GM21515 (cell line): ENCODE measurements around the gene JAZF1.
A peak's percentile ranks its signal among the peaks of the same experiment; 100 is the strongest.

Source experiments
- ATAC-seq: cut with Tn5 transposase; IDR thresholded peaks from one replicate; pipeline ENCODE4 v1.9.1; 2021; ENCODE audit not compliant: unreplicated experiment

The JAZF1 gene

DNA sequence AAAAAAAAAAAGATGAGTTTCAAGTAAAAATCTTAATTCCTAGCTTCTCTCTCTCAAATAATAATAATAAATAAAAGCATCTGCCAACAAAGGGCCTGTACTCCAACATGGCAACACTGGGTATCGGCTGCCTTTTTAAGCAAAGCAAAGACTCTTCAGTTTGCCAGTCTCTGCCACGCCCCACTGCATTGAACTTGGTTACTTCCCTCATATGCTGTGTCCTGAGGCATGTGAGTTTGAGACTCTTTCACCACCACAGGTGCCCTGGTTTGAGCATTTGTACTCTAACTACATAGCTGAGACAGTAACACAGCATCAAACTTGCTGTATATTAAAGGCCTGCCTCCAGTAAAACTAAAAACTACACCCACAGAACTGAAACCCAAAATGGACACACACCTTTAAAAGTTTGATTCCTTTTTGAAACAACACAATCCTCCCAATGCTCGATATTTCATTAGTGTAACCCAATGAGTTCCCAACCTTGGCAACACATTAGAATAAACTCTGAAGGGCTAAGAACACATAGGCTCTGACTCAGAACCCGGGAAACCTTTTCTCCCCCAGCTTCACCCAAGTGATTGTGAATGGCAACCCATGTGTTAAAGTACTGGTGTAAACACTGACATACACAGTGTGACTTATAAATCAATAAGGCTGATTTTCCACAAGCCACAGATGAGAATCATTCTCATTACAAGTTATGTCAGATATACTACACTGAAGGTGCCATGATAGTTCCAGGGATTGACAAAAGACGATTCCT, 12.0 kb downstream of the JAZF1 start:
- no peak for ATAC-seq

DNA sequence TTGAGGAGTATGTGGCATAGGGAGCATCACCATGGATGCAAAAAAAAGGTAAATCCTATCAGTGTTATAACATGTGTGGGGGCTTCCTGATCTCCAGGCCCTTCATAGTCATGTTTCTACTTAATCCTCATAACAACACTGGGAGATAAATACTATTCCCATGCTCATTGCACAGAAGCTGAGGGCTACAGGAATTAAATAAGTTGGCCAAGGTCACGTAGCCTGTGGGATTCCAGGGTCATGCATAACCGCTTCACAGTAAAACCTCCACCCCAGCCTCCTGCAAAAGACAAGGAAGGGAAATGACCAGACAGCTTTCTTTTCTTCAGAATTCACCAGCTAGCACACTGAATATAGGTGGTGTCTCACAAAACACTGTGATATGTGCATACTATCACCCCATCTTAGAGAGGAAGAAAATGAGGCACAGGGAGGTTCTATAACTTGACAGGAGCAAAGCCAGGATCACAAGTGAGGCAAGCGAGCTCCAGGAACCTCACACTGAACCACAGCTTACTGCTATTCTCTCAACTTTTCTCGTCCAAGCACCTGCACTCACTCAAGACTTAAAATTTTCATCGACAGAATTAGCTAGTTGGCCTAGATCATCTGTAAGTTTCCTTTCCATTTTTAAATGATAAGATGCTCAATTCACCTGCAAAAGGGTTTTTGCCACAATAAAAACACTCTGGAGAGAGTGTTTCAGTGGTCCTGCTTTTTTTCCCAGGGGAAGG, 13.4 kb downstream of the JAZF1 start:
- no peak for ATAC-seq

DNA sequence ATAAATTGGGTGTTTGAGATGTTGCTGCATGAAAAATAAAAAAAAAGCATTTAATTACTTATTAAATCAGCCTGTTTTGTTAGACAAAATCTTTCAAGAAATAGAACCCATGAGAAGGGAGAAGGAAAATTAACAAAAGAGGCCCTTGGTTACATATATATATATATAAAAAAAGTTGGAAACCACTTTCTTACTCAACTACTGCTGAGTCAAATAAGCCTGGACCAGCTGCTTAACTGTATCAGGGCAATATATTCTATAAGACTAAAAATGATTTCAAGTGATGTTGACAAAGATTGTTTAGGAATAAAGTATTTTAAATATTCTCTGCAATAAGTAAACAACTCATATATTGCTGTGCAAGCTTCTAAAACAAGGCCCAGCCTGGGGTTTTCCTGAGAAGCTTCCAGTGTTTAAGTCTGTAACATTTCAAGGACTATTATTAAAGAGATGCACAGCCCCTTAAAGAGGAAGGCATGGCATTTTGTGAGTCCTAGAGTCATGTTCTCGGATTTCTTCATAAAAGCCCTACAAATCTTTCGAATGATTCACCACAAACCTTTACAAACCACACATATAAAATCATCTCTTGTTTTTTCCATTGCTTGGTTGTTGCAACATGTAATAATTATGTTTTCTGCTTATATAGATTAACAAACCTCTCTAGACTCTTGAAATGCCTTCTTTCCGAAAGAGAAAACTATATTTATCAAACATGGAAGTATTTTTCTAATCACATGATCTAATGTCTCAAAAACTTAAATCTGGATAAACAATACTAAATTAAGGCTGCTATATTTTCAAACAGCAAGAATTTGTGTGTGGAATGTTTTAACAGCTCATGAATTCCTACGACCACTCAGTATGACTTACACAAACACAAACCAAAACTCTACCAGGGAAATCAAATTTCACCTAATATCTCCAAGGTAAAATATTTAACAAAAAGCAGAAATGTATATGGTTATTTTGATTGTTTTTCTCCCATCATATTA, 14.3 kb downstream of the JAZF1 start:
- no peak for ATAC-seq

DNA sequence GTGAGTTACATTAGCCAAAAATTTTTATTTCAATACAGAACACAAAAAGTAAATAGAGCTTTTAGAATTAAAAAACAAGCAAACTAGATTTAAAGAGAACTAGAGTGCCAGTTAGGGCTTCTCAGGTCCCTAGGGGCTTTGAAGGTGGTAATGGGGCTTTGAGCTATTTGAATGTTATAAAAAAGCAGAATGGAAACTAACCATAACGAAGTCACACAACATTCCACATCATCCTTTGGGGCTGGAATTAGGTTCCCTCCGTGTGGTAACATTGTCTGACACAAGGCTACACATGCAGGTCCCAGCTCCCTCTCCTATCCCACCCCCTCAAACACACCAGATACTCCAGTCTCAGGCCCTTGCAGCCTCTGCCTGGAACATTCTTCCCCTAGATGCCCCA, 15.3 kb downstream of the JAZF1 start:
- ATAC-seq = no peak

DNA sequence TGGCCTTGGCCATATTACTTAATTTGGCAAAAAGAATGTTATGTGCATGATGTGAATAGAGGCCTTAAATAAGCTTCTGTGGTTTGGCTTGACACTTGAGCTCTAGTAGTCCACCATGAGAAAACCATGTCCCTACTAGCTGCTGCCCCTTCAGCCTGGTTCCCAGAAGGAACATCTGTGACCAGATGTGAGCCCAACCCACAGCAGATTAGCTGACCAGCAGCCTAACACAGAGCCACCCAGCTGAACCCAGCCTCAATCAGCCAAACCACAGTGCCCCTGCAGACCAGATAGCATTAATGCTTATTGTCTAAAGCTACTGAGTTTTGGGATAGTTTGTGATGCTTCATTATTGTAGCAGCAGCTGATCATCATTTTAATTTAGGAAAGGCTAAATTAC, 16.6 kb downstream of the JAZF1 start:
- ATAC-seq = no peak

DNA sequence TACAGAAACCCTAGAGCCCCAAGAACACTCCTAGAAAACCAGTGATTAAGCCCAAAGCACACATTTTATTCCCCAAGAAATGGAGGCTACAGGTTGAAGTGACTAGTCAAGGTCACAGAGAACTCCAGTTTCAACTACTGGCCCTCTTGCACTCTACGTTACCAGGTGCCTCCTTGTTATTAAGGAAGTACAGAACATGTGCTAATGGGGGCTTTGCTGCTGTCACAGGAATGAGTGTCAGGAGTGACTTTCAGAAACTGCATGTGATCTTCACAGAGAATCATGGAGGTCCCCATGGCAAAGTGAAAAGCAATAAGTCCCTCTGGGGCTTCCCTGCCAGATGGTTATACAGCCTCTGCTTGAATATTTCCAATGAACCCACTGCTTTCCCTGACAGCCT, 19.3 kb downstream of the JAZF1 start:
- ATAC-seq = no peak

DNA sequence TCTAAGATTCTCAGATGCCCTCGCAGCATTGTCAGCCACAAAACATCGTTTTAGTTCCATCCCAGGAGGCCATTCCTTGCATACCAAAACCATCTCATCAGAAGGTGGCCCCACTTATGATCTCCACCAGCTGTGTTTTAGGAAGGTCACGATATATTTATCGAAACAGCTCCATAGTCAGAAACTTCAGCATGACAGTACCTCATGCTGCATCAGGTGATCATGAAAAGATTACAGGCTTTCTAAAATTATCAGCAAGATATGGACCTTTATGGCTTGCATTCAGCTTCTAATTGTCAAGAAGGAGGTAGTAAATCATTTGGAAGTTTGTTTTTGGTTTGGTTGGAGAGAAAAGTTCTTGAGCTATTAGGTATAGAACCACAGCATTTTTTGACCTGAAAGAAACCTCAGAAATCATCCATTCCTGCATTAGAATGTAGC, 20.0 kb downstream of the JAZF1 start:
- no peak for ATAC-seq

DNA sequence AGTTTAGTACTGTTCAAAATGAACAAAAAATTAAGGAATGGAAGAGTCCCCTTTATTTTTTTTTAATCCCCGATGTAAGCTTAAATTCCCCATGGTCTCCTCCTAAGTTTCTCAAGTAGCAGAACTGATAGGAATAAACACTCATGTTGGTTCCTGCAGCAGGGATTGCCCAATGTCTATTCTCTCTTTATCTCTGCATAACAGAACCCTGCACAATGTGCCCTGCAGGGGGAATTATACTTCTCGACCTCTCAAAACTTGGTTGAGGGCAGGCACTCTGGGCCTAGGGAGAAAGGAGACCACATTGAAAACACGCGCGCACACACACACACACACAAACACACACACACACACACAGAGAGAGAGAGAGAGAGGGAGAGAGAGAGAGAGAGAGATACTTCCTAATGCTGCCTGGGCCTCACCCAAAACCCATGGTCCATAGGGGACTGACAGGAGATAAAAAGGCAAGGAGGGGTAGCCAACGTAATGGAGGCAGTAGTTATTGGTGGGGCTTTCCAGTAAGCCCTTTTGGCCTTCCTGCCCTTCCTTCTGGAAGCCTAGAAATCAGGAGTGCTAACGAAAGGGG, 22.7 kb downstream of the JAZF1 start:
- ATAC-seq = no peak

DNA sequence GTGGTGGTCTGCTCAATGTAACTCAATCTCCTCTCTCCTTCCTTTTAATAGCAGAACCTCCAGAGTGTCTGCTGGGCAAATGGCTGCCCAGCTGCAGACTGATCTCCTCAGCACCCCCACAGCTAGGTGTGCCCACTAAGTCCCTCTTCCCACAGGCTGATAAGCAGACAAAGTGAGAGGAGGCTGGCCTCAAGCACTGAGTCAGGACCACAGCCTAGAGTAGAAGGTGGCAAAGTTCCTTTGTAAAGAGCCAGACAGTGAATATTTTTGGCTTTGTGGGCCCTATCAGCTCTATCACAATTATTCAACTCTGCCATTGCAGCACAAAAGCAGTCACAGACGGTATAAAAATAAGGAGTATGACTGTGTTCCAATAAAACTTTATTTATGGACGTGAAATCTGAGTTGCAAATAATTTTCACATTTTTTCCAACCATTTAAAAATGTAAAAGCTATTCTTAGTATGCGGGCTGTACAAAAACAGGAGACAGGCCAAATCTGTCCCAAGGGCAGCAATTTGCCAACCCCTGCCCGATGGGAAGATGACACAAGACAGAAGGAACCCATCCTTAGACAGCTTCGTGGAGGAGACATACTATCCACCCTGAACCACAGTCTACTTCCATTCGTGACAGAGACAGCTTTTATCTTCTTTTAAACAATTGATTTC, 23.4 kb downstream of the JAZF1 start:
- no peak for ATAC-seq

DNA sequence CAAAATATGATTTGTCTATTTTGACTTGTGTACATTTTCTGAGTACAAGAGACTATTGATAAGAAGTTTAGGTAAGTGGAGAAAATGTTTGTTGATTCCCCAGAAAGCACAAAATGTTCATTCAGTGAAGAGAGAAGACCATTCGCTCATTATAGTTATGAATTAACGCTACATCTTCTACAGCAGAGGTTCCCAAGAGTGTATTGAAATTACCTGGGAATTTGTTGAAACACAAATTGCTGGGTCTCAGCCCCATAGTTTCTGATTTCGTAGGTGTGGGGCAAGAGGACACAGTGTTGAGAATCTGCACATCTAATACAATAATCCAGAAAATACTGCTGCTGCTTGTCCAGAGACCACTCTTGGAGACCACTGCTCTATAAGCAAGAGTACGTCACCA, 24.2 kb downstream of the JAZF1 start:
- ATAC-seq = no peak

DNA sequence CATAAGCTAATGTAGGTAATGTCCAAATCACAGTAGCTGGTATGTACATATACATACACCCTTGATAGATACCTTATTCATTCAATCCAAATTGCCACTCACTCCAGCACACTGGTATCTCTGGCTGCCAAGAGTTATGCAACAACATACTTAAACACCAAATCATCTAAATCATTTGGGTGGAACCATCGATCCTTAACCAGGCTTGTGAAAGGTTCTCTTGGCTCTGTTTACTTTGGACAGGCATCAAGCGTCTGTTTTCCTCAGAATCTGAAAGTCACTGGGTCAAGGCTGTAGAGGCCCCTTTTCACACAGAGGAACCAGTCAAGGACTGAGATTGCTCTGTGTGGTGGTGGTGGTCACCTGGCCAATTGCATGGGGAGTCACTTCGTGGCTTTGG, 24.6 kb downstream of the JAZF1 start:
- no peak for ATAC-seq

DNA sequence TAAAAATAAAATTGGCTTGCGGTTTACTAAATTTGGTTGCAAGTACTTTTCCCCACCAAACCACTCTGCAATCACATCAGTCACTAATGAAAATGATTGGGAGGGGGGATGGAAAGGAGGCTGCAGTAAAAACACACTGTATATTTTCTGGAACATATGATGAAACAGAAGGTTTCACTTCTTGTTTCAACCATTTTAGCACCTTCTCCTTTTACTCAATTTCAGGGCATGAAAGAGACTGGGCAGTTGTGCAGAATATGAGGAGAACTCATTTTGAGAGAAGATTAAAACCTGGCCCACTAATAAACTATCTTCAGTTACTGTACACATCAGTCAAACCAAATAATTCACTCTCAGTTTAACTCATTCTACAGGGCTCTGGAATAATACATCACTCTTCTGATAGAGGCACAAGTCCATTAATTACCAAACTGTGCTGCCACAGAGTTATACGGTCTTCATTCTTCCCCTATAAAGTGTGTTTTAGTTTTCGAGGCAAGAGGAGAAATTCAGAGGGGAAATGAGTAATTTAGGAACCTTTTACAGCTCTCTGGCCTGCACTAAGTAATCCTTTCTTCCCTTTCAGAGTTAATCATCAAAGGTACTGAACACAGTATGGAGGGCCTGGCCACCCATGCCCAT, 25.5 kb downstream of the JAZF1 start:
- ATAC-seq = peak; percentile 87

DNA sequence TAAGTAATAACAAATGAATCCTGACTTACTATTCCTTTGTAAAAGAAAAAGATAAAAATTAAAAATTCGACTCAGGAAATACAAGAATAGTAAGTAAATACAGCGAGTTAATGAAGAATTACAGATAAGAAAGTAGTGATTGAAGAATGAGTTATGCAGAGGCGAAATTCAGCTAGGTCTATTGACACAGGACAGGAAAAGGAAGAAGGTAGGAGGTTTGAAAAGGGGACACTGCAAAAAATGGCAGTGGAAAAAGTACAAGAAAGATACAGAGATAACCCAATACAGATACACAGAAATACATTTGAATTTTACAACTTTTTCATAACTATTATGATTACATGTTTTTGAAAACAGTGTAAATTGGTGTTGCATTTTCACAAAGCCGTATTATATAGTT, 28.0 kb downstream of the JAZF1 start:
- no peak for ATAC-seq

DNA sequence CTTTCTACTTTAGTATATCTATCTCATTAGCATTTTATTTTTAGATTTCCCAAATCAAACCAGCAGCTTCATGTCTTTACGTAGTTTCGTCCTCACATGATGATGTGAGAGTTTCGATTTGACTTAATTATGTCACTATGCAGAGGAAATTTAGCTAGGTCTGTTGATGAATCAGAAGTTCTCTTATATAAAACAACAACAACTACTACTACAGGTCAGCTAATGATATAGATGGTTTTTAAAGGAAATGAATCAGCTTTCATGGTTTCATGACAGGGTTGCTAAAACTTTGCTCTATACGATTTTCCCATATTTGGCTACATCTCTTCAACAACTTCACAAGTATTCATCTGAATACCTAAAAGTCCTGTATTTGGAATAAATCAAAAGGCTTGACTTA, 28.6 kb downstream of the JAZF1 start:
- no peak for ATAC-seq

DNA sequence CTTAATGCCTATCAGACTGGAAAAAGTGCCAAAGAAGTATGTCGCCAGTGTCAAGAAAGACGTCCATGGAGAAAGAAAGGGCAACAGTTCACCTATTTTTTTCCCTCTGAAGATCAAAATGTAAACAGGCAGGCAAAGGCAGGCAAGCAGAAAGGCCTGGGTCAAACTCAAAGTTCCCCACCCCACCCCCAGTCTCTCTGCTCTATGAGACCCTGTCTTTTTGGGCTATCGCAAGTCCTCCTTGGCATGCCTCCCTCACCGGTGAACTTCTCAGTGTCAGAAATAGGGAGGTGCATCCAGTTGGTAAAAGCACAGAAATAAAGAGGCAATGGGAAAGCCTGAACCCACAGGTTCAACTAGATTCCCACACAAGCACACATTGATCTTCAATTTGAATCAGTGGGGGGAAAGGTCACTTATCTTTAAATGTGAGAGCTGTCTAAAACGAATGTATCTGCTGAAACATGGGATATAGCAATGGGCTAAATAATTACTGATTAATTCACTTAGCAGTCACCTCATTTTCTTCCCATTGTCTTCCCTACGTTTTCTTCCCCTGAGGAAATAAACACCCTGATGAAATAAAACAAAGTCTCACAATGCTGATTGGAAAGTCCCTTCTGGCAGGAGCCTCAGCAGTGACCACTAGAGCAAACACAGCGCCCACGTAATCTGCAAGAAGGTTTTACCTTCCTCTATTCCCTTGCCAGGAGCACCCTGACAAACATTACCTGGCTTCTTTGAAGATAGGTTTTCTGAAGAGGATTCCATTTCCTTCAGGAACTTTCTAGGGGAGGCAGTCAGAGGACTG, 31.1 kb downstream of the JAZF1 start:
- no peak for ATAC-seq

DNA sequence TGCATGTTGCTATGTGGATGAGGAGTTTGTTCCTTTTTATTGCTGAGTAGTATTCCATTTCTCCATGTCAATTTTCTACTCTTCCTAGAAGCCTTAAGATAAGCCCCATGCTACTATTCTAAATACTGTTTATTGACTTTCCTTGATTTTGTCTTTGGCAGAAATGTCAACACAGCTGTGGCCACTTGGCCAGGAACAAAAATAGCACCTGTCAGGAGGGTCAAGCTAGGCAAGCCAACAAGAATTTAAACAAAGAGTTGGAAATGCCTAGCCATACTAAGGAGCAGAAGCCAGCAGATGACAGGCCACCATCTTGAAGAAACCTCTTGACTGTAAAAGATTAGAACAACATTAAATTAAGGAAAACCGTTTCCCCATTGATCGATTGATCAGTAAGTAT, 34.7 kb downstream of the JAZF1 start:
- no peak for ATAC-seq

DNA sequence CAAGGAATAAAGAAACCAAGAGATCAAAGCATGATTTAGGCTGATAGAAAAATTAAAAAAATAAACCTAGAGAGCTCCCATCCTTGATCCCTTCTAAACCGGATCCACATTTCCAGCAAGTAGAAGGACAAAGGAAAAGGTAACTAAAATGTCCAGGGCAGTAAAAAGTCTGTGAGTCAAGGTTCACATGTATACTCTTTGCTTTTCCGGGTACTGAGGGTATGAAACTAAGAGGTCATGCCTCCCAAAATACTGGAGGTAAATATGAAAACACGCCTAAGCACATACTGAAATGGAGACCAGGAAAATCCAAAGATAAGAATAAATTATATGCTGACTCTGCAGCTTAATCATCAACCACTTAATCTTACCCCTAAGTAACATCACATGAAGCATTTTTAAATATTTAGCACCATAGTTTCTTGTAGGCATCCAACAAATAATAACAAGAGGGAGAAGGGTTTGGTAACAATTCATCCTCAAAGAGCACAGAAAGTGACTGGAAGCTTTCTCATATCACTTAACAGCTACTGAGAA, 35.4 kb downstream of the JAZF1 start:
- no peak for ATAC-seq

DNA sequence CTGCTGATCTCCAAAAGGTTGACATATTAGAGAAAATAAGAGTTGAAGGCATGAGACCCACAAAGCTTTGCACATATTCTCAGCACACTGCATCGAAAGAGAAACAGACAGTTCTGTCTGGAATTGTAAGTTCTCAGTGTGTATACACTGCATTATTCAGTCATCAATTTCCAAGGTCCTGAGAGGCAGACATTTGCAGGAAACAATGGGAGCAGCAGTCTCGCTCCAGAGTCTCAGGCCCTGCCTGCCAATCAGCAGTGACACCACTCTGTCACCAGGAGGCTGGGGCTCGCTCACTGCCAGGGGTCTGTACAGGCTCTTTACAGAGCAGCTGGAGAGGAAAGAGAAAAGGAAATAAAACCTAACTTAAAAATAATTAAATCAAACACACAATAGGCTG, 36.3 kb downstream of the JAZF1 start:
- ATAC-seq = no peak

DNA sequence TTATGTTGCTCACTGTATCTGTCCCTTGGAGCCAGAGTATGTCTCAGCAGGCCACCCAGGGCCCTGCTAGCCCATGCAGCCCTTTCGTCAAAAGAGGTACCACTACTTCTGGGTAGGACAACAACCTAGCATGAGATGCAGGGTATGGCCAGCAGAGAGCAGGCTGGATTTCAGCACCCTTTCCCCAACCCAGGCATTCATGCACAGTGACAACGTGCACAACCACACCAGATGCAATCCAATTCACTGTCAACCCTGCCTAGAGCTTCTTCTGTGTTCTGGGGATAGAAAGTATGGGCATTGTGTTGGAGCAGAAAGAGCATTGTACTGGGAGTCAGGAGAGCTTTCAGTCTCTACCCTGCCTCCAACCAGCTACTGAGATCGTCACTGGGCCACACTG, 37.9 kb downstream of the JAZF1 start:
- ATAC-seq = no peak
